H9 (cell line): ENCODE measurements around the gene STYXL2. TPM values are rescaled to one million over a fixed set of nuclear protein-coding genes. Genes with fewer than 3 reads are reported as not detected.

Experiments
- DNase-seq: peaks from one replicate; pipeline ENCODE4 v3.0.0-alpha.2; 2017
- H2AFZ ChIP-seq: one replicate; pipeline ENCODE4 v1.6.1; 2013; ENCODE audit warnings: mild to moderate bottlenecking, low read length, control low read depth, moderate library complexity
- H2AK5ac ChIP-seq: 2 replicates; pipeline ENCODE4 v1.6.1; 2013; ENCODE audit warnings: low read length, control low read depth, mixed read lengths; ENCODE audit not compliant: insufficient read length
- H2BK120ac ChIP-seq: one replicate; pipeline ENCODE4 v1.6.1; 2013; ENCODE audit warnings: low read depth, mild to moderate bottlenecking, low read length, control low read depth, inconsistent platforms; ENCODE audit not compliant: poor library complexity, severe bottlenecking
- H2BK12ac ChIP-seq: 2 replicates; pipeline ENCODE4 v1.6.1; 2013; ENCODE audit warnings: low read length, control low read depth, mixed read lengths, low read depth; ENCODE audit not compliant: insufficient read length
- H2BK15ac ChIP-seq: 2 replicates; pipeline ENCODE4 v1.6.1; 2013; ENCODE audit warnings: low read depth, low read length, control low read depth
- H2BK20ac ChIP-seq: one replicate; pipeline ENCODE4 v1.6.1; 2013; ENCODE audit warnings: low read depth, mild to moderate bottlenecking, low read length, control low read depth, inconsistent platforms; ENCODE audit not compliant: poor library complexity, severe bottlenecking
- H2BK5ac ChIP-seq: 2 replicates; pipeline ENCODE4 v1.6.1; 2013; ENCODE audit warnings: low read length, control low read depth, mixed read lengths; ENCODE audit not compliant: insufficient read length
- H3K14ac ChIP-seq: 2 replicates; pipeline ENCODE4 v1.6.1; 2013; ENCODE audit warnings: low read length, control low read depth; ENCODE audit not compliant: insufficient read depth
- H3K18ac ChIP-seq: 2 replicates; pipeline ENCODE4 v1.6.1; 2013; ENCODE audit warnings: low read depth, mild to moderate bottlenecking, mixed read lengths, low read length, control low read depth; ENCODE audit not compliant: insufficient read length
- H3K23ac ChIP-seq: 2 replicates; pipeline ENCODE4 v1.6.1; 2013; ENCODE audit warnings: low read length, control low read depth, mixed read lengths, low read depth; ENCODE audit not compliant: insufficient read length
- H3K23me2 ChIP-seq: 2 replicates; pipeline ENCODE4 v1.6.1; 2013; ENCODE audit warnings: low read depth, mild to moderate bottlenecking, mixed read lengths, low read length, control low read depth; ENCODE audit not compliant: insufficient read length, poor library complexity, severe bottlenecking
- H3K27ac ChIP-seq: 2 replicates; pipeline ENCODE4 v1.5.1; 2013; ENCODE audit warnings: low read length, control low read depth, mixed read lengths, low read depth; ENCODE audit not compliant: insufficient read length
- H3K27me3 ChIP-seq: 2 replicates; pipeline ENCODE4 v1.6.1; 2013; ENCODE audit warnings: low read length, control low read depth, inconsistent platforms; ENCODE audit not compliant: insufficient read depth
- H3K4ac ChIP-seq: 2 replicates; pipeline ENCODE4 v1.6.1; 2013; ENCODE audit warnings: low read depth, mild to moderate bottlenecking, control low read depth, inconsistent platforms, low read length, moderate library complexity
- H3K4me1 ChIP-seq: 2 replicates; pipeline ENCODE4 v1.6.1; 2013; ENCODE audit warnings: low read length, control low read depth, inconsistent platforms; ENCODE audit not compliant: insufficient read depth
- H3K4me2 ChIP-seq: 2 replicates; pipeline ENCODE4 v1.6.1; 2013; ENCODE audit warnings: low read length, control low read depth, mixed read lengths; ENCODE audit not compliant: insufficient read length, insufficient read depth
- H3K56ac ChIP-seq: 2 replicates; pipeline ENCODE4 v1.6.1; 2013; ENCODE audit warnings: low read depth, mild to moderate bottlenecking, mixed read lengths, low read length, control low read depth; ENCODE audit not compliant: insufficient read length
- H3K79me1 ChIP-seq: 2 replicates; pipeline ENCODE4 v1.6.1; 2013; ENCODE audit warnings: low read depth, mild to moderate bottlenecking, moderate library complexity, low read length, control low read depth, inconsistent platforms; ENCODE audit not compliant: insufficient read depth, poor library complexity, severe bottlenecking
- H3K79me2 ChIP-seq: 2 replicates; pipeline ENCODE4 v1.6.1; 2013; ENCODE audit warnings: low read length, control low read depth, inconsistent platforms; ENCODE audit not compliant: insufficient read depth
- H3K9ac ChIP-seq: 2 replicates; pipeline ENCODE4 v1.6.1; 2013; ENCODE audit warnings: low read length, control low read depth, mixed read lengths; ENCODE audit not compliant: insufficient read length; ENCODE audit errors: extremely low read depth
- H3K9me3 ChIP-seq: one replicate; pipeline ENCODE4 v1.6.1; 2013; ENCODE audit warnings: low read depth, low read length, inconsistent platforms; ENCODE audit not compliant: control insufficient read depth
- H3T11ph ChIP-seq: one replicate; pipeline ENCODE4 v1.6.1; 2013; ENCODE audit warnings: mild to moderate bottlenecking, low read length, control low read depth, inconsistent platforms
- H4K20me1 ChIP-seq: one replicate; pipeline ENCODE4 v1.6.1; 2013; ENCODE audit not compliant: control insufficient read depth, insufficient read length, insufficient read depth
- H4K5ac ChIP-seq: 2 replicates; pipeline ENCODE4 v1.6.1; 2013; ENCODE audit warnings: low read depth, mild to moderate bottlenecking, mixed read lengths, low read length, control low read depth; ENCODE audit not compliant: insufficient read length
- H4K8ac ChIP-seq: replicated peaks from 2 replicates; pipeline ENCODE4 v1.6.1; 2013; ENCODE audit warnings: low read length, control low read depth, mixed read lengths, low read depth; ENCODE audit not compliant: insufficient read length
- H4K91ac ChIP-seq: 2 replicates; pipeline ENCODE4 v1.6.1; 2013; ENCODE audit warnings: low read depth, mild to moderate bottlenecking, moderate library complexity, mixed read lengths, low read length, control low read depth; ENCODE audit not compliant: insufficient read length
- H3K27ac Mint-ChIP-seq, 3 experiments: 2 replicates in 2 of 3; 3 replicates in 1 of 3; pipeline ENCODE4 v1.8.0; 2020 to 2021; ENCODE audit warnings: mixed read lengths in 3 of 3, mild to moderate bottlenecking in 1 of 3, moderate library complexity in 1 of 3
- H3K27me3 Mint-ChIP-seq: 2 replicates; pipeline ENCODE4 v1.8.0; 2021; ENCODE audit warnings: low read depth, mild to moderate bottlenecking, moderate library complexity, mixed read lengths
- H3K36me3 Mint-ChIP-seq, 3 experiments: 2 replicates in 2 of 3; 3 replicates in 1 of 3; pipeline ENCODE4 v1.8.0; 2020 to 2021; ENCODE audit warnings: low read depth in 3 of 3, mixed read lengths in 3 of 3; ENCODE audit not compliant: insufficient read depth in 1 of 3
- H3K4me1 Mint-ChIP-seq, 2 experiments: 2 replicates each; pipeline ENCODE4 v1.8.0; 2020; ENCODE audit warnings: mixed read lengths in 2 of 2
- H3K4me3 Mint-ChIP-seq, 2 experiments: 2 replicates in 1 of 2; 3 replicates in 1 of 2; pipeline ENCODE4 v1.8.0; 2020 to 2021; ENCODE audit warnings: mild to moderate bottlenecking in 2 of 2, mixed read lengths in 2 of 2, moderate library complexity in 1 of 2
- H3K9me3 Mint-ChIP-seq, 2 experiments: 2 replicates in 1 of 2; 3 replicates in 1 of 2; pipeline ENCODE4 v1.8.0; 2020; ENCODE audit warnings: mild to moderate bottlenecking in 2 of 2, mixed read lengths in 2 of 2, moderate library complexity in 1 of 2
- CTCF ChIP-seq: fragments of 200-600 bp; sonication (generic); conservative IDR thresholded peaks from 3 replicates; pipeline ENCODE4 v1.8.0; 2021; ENCODE audit warnings: antibody characterized with exemption, mild to moderate bottlenecking
- WGBS: extraction: QIAGEN DNeasy Blood & Tissue Kit; methylation state at CpG from one replicate; pipeline ENCODE4 v1.1.7; 2013; ENCODE audit warnings: missing lambda C conversion rate, low lambda C conversion rate, mixed read lengths; ENCODE audit not compliant: insufficient read length; ENCODE audit errors: extremely low coverage; 5-methylcytosine and 5-hydroxymethylcytosine counted together
- total RNA-seq: library from RNA; stranded (reverse); gene quantifications from 2 replicates; pipeline ENCODE4 v1.2.1, GENCODE V29; 2021

Gene STYXL2
- total RNA-seq, 1 experiment from 2014 or later = 0.09 TPM

- no peak overlapping the region for H4K8ac ChIP-seq
- H2AK5ac ChIP-seq = no peak overlapping the region
- no peaks in the 10 kb centered on the region for H3K79me2 ChIP-seq
- H3K56ac ChIP-seq = no peak overlapping the region
- H3K27me3 ChIP-seq = no peaks in the 10 kb centered on the region
- Mint-ChIP-seq H3K4me1 (peaks cover 4 to 10% of the 10 kb centered on the region in 2 experiments), H3K4me3 (no peak overlapping the region), H3K27ac (no peak overlapping the region), H3K9me3 (no peaks in the 10 kb centered on the region), H3K36me3 (no peaks in the 10 kb centered on the region; a peak in 1 of 7 replicates), H3K27me3 (peaks cover 11% of the 10 kb centered on the region; the same call in 1 of the 2 replicates)
- no peaks in the 10 kb centered on the region for H3K9me3 ChIP-seq
- TF ChIP-seq CTCF = no peak
- H3T11ph ChIP-seq = no peak overlapping the region
- no peak overlapping the region for H4K5ac ChIP-seq
- no peak overlapping the region for H4K91ac ChIP-seq
- no peaks in the 10 kb centered on the region for H4K20me1 ChIP-seq
- H2BK12ac ChIP-seq = no peak overlapping the region
- H2BK20ac ChIP-seq = no peak overlapping the region
- no peak overlapping the region for H3K23ac ChIP-seq
- H3K4me2 ChIP-seq = no peak overlapping the region
- H3K4me1 ChIP-seq = no peaks in the 10 kb centered on the region
- H3K18ac ChIP-seq = no peak overlapping the region
- H3K14ac ChIP-seq = no peak overlapping the region
- H3K27ac ChIP-seq = no peak overlapping the region
- no peak overlapping the region for H2AFZ ChIP-seq
- no peak for DNase-seq
- H2BK5ac ChIP-seq = no peak overlapping the region
- no peaks in the 10 kb centered on the region for H3K79me1 ChIP-seq
- no peak overlapping the region for H3K9ac ChIP-seq
- no peak overlapping the region for H3K4ac ChIP-seq
- H3K23me2 ChIP-seq = no peaks in the 10 kb centered on the region
- H2BK120ac ChIP-seq = no peak overlapping the region
- no peak overlapping the region for H2BK15ac ChIP-seq
- no CpG with 5 or more reads among the region's 14 CpGs for WGBS
These were observed 38.8 kb upstream of the STYXL2 start for GRCh38 chr1:167054946-167055630.
